ENCODE results near the gene GLG1.

DNA sequence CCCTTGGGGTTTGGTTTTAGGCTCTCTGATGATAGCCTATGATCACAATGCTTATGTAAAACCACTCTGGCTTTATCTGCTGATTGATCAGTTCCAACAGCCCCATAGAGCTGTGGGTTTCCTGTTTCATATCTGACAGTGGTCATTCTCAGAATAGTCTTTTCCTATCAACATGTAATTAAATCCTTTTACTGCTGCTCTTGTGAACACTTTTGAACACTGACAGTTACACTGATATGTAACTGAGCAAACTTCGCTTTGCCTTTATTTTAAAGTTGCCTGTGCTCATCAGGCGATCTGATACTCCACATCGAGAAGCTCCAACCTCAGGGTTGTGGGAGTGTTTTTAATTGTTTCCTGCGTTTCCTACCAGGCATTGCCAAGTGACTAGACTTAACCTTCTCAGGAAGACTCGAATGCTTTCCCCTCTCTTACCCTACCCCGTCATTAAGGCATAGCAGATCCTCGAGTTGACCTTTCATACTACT is 168.4 kb downstream of the GLG1 start:
- TF ChIP-seq, protein P1, sequence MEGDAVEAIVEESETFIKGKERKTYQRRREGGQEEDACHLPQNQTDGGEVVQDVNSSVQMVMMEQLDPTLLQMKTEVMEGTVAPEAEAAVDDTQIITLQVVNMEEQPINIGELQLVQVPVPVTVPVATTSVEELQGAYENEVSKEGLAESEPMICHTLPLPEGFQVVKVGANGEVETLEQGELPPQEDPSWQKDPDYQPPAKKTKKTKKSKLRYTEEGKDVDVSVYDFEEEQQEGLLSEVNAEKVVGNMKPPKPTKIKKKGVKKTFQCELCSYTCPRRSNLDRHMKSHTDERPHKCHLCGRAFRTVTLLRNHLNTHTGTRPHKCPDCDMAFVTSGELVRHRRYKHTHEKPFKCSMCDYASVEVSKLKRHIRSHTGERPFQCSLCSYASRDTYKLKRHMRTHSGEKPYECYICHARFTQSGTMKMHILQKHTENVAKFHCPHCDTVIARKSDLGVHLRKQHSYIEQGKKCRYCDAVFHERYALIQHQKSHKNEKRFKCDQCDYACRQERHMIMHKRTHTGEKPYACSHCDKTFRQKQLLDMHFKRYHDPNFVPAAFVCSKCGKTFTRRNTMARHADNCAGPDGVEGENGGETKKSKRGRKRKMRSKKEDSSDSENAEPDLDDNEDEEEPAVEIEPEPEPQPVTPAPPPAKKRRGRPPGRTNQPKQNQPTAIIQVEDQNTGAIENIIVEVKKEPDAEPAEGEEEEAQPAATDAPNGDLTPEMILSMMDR (IDR thresholded peaks at IDR 0.05; ENCODE audit: poor library complexity, severe bottlenecking) = no peak
- TF ChIP-seq EZH2 (IDR thresholded peaks at IDR 0.05; ENCODE audit: borderline replicate concordance, insufficient read depth, low read length, poor library complexity, severe bottlenecking) (no peak), POLR2AphosphoS5 (IDR thresholded peaks at IDR 0.05) (no peak), MXI1 (conservative IDR thresholded peaks at IDR 0.05; ENCODE audit: poor library complexity, severe bottlenecking) (no peak), TAF1 (IDR thresholded peaks at IDR 0.05; ENCODE audit: low read depth) (no peak)

All from neural cell (in vitro differentiated cells).